Heart right ventricle (tissue), 16 donors: ENCODE results near the gene MBIP. TPM values are rescaled to one million over a fixed set of nuclear protein-coding genes. Genes with fewer than 3 reads are reported as not detected.

Experiments used
- ATAC-seq, 8 donors: fragments of 200-7000 bp; cut with Tn5 transposase; one replicate each; pipeline ENCODE4 v1.9.1; 2020; ENCODE audit warnings: mild to moderate bottlenecking in 8 of 8, moderate library complexity in 8 of 8, moderate number of reproducible peaks in 1 of 8
- DNase-seq, 2 donors: peaks; one replicate each; pipeline ENCODE4 v3.0.0-alpha.2; 2020
- H3K27ac ChIP-seq, 10 donors: fragments of 200-600 bp; sonication (generic) in 2 of 10; one replicate each; pipeline versions ENCODE4 v1.5.0 to v1.8.0; 2020 to 2022; ENCODE audit warnings: mild to moderate bottlenecking in 3 of 10
- H3K27me3 ChIP-seq, 7 donors: fragments of 200-600 bp; one replicate each; pipeline ENCODE4 v1.8.0; 2021 to 2022; ENCODE audit warnings: mild to moderate bottlenecking in 2 of 7
- H3K36me3 ChIP-seq, 9 donors: fragments of 200-600 bp; sonication (generic) in 1 of 9; one replicate each; pipeline versions ENCODE4 v1.5.0 to v1.8.0; 2020 to 2022; ENCODE audit warnings: mild to moderate bottlenecking in 2 of 9
- H3K4me1 ChIP-seq, 9 donors: fragments of 200-600 bp; sonication (generic) in 1 of 9; one replicate each; pipeline versions ENCODE4 v1.5.0 to v1.8.0; 2020 to 2022; ENCODE audit warnings: mild to moderate bottlenecking in 4 of 9
- H3K4me3 ChIP-seq, 10 donors: fragments of 200-600 bp; sonication (generic) in 2 of 10; one replicate each; pipeline versions ENCODE4 v1.5.0 to v1.8.0; 2020 to 2022; ENCODE audit warnings: mild to moderate bottlenecking in 7 of 10, moderate library complexity in 2 of 10
- H3K9me3 ChIP-seq, 11 donors: fragments of 200-600 bp in 10 of 11; sonication (generic) in 2 of 11; one replicate each; pipeline versions ENCODE4 v1.5.0 to v1.8.0; 2013 to 2022; ENCODE audit warnings: mild to moderate bottlenecking in 2 of 11, control low read depth in 1 of 11, moderate library complexity in 1 of 11
- WGBS, 2 donors: extraction: QIAGEN DNeasy Blood & Tissue Kit; methylation state at CpG; one replicate each; pipeline ENCODE4 v1.1.7; 2013; ENCODE audit warnings: inconsistent platforms in 1 of 2; 5-methylcytosine and 5-hydroxymethylcytosine counted together
- intact Hi-C, 10 donors: fragments of 100-400 bp; cut with DNase I; formaldehyde crosslinking; loops; one replicate each; pipeline versions ENCODE4 v1.11.1 to v1.14.2; 2022
- polyA plus RNA-seq, 2 donors: library from polyadenylated mRNA; stranded (reverse); fragments of 200-250 nt; gene quantifications; one replicate each; pipeline ENCODE4 v1.2.3, GENCODE V29; 2013
- total RNA-seq, 10 donors: library from RNA; stranded (reverse); fragmentation: NEBNext Ultra II Directional in 3 of 10; extraction: Animal tissue kit (Norgen Biotek cat#: 25700) in 3 of 10; gene quantifications; one replicate each; pipeline versions ENCODE4 v1.2.1 to v1.2.4, GENCODE V29; 2021 to 2023
- TF ChIP-seq, protein P1 (sequence below), 9 donors: fragments of 200-600 bp; sonication (generic) in 2 of 9; IDR thresholded peaks; one replicate each; pipeline versions ENCODE4 v1.5.0 to v1.8.0; 2021 to 2022; ENCODE audit warnings: antibody characterized with exemption in 9 of 9, mild to moderate bottlenecking in 5 of 9, moderate library complexity in 1 of 9
- donor health status: Arrhythmogenic right ventricular cardiomyopathy.
- donor health status: ischemic (EF 13 %, LVEDD 7.1; RV severe dilation, severe dysfunction).
- donor health status: healthy with polysubstance abuse.
- donor health status: DM: no; HTN: yes; CAD: no.
- donor health status: DM: no; HTN: no; CAD: no.
- donor health status: ischemic (EF 25% LVEDD 6.9; RV normal size, moderate dysfunction).
- donor health status: ischemic (EF 25% LVEDD 5.7; RV mildly dilated, moderate dysfunction).
- donor health status: healthy.
- donor health status: DM: yes; HTN: yes; CAD: no.
- donor health status: Ischemic cardiomyopathy.
- donor health status: ischemic (EF 35%, LVEDD 5.7; RV mildly dilated, moderate dysfunction).
- donor health status: nonischemic (EF 11% LVEDD 7.7; RV severe dilation, severe dysfunction).
- donor health status: DM: yes; HTN: yes; CAD: no.
- donor health status: PGD.
- donor health status: ischemic (EF 29% LVEDD 5.4; RV normal size, mild dysfunction).
- donor health status: nonischemic (EF 23%, LVEDD 6.1; RV moderate dilation, normal function).

MBIP gene
- total and polyA plus RNA-seq, 12 donors, result 8.2 to 15.1 (median 10.2) TPM

- ATAC-seq, result no peak
- H3K4me1 ChIP-seq, result no peaks in the 10 kb centered on the region
- DNase-seq, result no peak
- H3K4me3 ChIP-seq, result no peak overlapping the region
- H3K27ac ChIP-seq, result no peak overlapping the region
- peaks cover 0 to 38% (median 20%) of the 10 kb centered on the region in 7 donors for H3K27me3 ChIP-seq
- no peaks in the 10 kb centered on the region for H3K36me3 ChIP-seq
- 77 to 82% methylated on average over 4 of the region's 4 CpGs for WGBS, 2 donors
- TF ChIP-seq, protein P1, sequence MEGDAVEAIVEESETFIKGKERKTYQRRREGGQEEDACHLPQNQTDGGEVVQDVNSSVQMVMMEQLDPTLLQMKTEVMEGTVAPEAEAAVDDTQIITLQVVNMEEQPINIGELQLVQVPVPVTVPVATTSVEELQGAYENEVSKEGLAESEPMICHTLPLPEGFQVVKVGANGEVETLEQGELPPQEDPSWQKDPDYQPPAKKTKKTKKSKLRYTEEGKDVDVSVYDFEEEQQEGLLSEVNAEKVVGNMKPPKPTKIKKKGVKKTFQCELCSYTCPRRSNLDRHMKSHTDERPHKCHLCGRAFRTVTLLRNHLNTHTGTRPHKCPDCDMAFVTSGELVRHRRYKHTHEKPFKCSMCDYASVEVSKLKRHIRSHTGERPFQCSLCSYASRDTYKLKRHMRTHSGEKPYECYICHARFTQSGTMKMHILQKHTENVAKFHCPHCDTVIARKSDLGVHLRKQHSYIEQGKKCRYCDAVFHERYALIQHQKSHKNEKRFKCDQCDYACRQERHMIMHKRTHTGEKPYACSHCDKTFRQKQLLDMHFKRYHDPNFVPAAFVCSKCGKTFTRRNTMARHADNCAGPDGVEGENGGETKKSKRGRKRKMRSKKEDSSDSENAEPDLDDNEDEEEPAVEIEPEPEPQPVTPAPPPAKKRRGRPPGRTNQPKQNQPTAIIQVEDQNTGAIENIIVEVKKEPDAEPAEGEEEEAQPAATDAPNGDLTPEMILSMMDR (IDR thresholded peaks at IDR 0.05), result no peak
- H3K9me3 ChIP-seq, result no peaks in the 10 kb centered on the region
- intact Hi-C loops, result no loop called here
These were observed 35.4 kb downstream of the MBIP start for GRCh38 chr14:36284971-36285595.

- TF ChIP-seq, protein P1 (IDR thresholded peaks at IDR 0.05), result no peak
- ATAC-seq, result no peak
- Histone ChIP-seq H3K4me3 (no peak overlapping the region), H3K36me3 (no peaks in the 10 kb centered on the region), H3K4me1 (no peaks in the 10 kb centered on the region), H3K9me3 (no peaks in the 10 kb centered on the region), H3K27me3 (peaks cover 0 to 58% (median 34%) of the 10 kb centered on the region in 7 donors), H3K27ac (no peak overlapping the region)
- WGBS, 2 donors, result 55 to 59% methylated on average over 2 of the region's 2 CpGs
- intact Hi-C loops, result no loop called here
- DNase-seq, result no peak
These were observed 39.1 kb downstream of the MBIP start for GRCh38 chr14:36281309-36281708.

GRCh38 chr14:36279306-36280190 is 40.9 kb downstream of the MBIP start:
- Histone ChIP-seq H3K4me1 (no peaks in the 10 kb centered on the region), H3K27me3 (peaks cover 0 to 73% (median 45%) of the 10 kb centered on the region in 7 donors), H3K4me3 (no peak overlapping the region), H3K36me3 (no peaks in the 10 kb centered on the region), H3K27ac (no peak overlapping the region), H3K9me3 (no peaks in the 10 kb centered on the region)
- TF ChIP-seq, protein P1 (IDR thresholded peaks at IDR 0.05), result no peak
- 66 to 67% methylated on average over 7 of the region's 7 CpGs for WGBS, 2 donors
- no peak for ATAC-seq
- intact Hi-C loops, result no loop called here
- no peak for DNase-seq

GRCh38 chr14:36275741-36276140 is 44.7 kb downstream of the MBIP start:
- Histone ChIP-seq H3K4me3 (no peak overlapping the region), H3K9me3 (no peaks in the 10 kb centered on the region), H3K27ac (no peak overlapping the region), H3K27me3 (peaks cover 0 to 88% (median 73%) of the 10 kb centered on the region in 7 donors), H3K4me1 (peaks cover 0 to 12% (median 9%) of the 10 kb centered on the region in 9 donors), H3K36me3 (no peaks in the 10 kb centered on the region)
- TF ChIP-seq, protein P1 (IDR thresholded peaks at IDR 0.05), result no peak
- no peak for DNase-seq
- intact Hi-C loops, result no loop called here
- no peak for ATAC-seq
- 92 to 93% methylated on average over 3 of the region's 3 CpGs for WGBS, 2 donors
